WTC11 (cell line): ENCODE data around the gene BCOR. TPM values are rescaled to one million over a fixed set of nuclear protein-coding genes. Genes with fewer than 3 reads are reported as not detected.

ENCODE experiments used
- ATAC-seq: fragments of 200-7000 bp; cut with Tn5 transposase; 2 replicates; pipeline ENCODE4 v1.10.0; 2021; ENCODE audit warnings: mild to moderate bottlenecking, moderate library complexity
- CTCF ChIA-PET: fragments of 300-600 bp; sonication (Branson Sonifier 250); formaldehyde crosslinking; loops from one replicate; lab custom pipeline; 2021; ENCODE audit warnings: antibody characterized with exemption; lab: Charles Lee
- POLR2A ChIA-PET: fragments of 350-600 bp; sonication (Branson Sonifier 250); formaldehyde crosslinking; loops from one replicate; lab custom pipeline; 2021; ENCODE audit warnings: antibody characterized with exemption; lab: Charles Lee
- DNase-seq: peaks from one replicate; pipeline ENCODE4 v3.0.0; 2021; ENCODE audit warnings: low spot score
- H3K27ac Mint-ChIP-seq: 2 replicates; pipeline ENCODE4 v1.8.0; 2021; ENCODE audit warnings: mixed read lengths
- H3K27me3 Mint-ChIP-seq: 2 replicates; pipeline ENCODE4 v1.8.0; 2021; ENCODE audit warnings: low read depth, mild to moderate bottlenecking, moderate library complexity, mixed read lengths
- H3K36me3 Mint-ChIP-seq: 2 replicates; pipeline ENCODE4 v1.8.0; 2021; ENCODE audit warnings: mixed read lengths
- H3K4me1 Mint-ChIP-seq: 2 replicates; pipeline ENCODE4 v1.8.0; 2022; ENCODE audit warnings: mixed read lengths
- H3K4me3 Mint-ChIP-seq: 2 replicates; pipeline ENCODE4 v1.8.0; 2021; ENCODE audit warnings: mild to moderate bottlenecking, moderate library complexity, mixed read lengths
- H3K9me3 Mint-ChIP-seq: 2 replicates; pipeline ENCODE4 v1.8.0; 2021; ENCODE audit warnings: mixed read lengths
- AFF4 ChIP-seq: sonication (generic); formaldehyde crosslinking; IDR thresholded peaks from 2 replicates; pipeline ENCODE4 v1.8.1; 2023; ENCODE audit warnings: mild to moderate bottlenecking, missing genetic modification reagents, borderline replicate concordance
- ATF2 ChIP-seq: sonication (generic); formaldehyde crosslinking; IDR thresholded peaks from 2 replicates; pipeline ENCODE4 v1.8.1; 2022; ENCODE audit warnings: low read depth, missing genetic modification reagents, borderline replicate concordance
- CBFB ChIP-seq: sonication (generic); formaldehyde crosslinking; IDR thresholded peaks from 2 replicates; pipeline ENCODE4 v1.8.1; 2022; ENCODE audit warnings: mild to moderate bottlenecking, low read depth, missing genetic modification reagents
- CREB1 ChIP-seq: sonication (generic); formaldehyde crosslinking; IDR thresholded peaks from 2 replicates; pipeline ENCODE4 v1.8.0; 2023; ENCODE audit warnings: mild to moderate bottlenecking, missing genetic modification reagents
- ESRRA ChIP-seq: sonication (generic); formaldehyde crosslinking; IDR thresholded peaks from 2 replicates; pipeline ENCODE4 v1.8.1; 2022; ENCODE audit warnings: mild to moderate bottlenecking, missing genetic modification reagents, borderline replicate concordance
- MLX ChIP-seq: sonication (generic); formaldehyde crosslinking; IDR thresholded peaks from 2 replicates; pipeline ENCODE4 v1.8.1; 2023; ENCODE audit warnings: mild to moderate bottlenecking, missing genetic modification reagents, moderate library complexity
- NR1H2 ChIP-seq: sonication (generic); formaldehyde crosslinking; IDR thresholded peaks from 2 replicates; pipeline ENCODE4 v1.9.0; 2021; ENCODE audit warnings: mild to moderate bottlenecking, moderate library complexity, missing genetic modification reagents
- TCF7 ChIP-seq: sonication (generic); formaldehyde crosslinking; IDR thresholded peaks from 2 replicates; pipeline ENCODE4 v1.8.0; 2022; ENCODE audit warnings: mild to moderate bottlenecking, low read depth, missing genetic modification reagents, moderate library complexity
- TEAD1 ChIP-seq: sonication (generic); formaldehyde crosslinking; IDR thresholded peaks from 2 replicates; pipeline ENCODE4 v1.8.0; 2022; ENCODE audit warnings: mild to moderate bottlenecking, missing genetic modification reagents
- ZBTB43 ChIP-seq: sonication (generic); formaldehyde crosslinking; IDR thresholded peaks from 2 replicates; pipeline ENCODE4 v1.8.1; 2023; ENCODE audit warnings: mild to moderate bottlenecking, missing genetic modification reagents
- ZNF219 ChIP-seq: sonication (generic); formaldehyde crosslinking; IDR thresholded peaks from 2 replicates; pipeline ENCODE4 v1.8.0; 2023; ENCODE audit warnings: missing genetic modification reagents, mild to moderate bottlenecking, borderline replicate concordance
- total RNA-seq: library from RNA; stranded (reverse); gene quantifications from 3 replicates; pipeline ENCODE4 v1.2.3, GENCODE V29; 2021
- TF ChIP-seq, protein P1 (sequence below): sonication (generic); formaldehyde crosslinking; IDR thresholded peaks from 2 replicates; pipeline ENCODE4 v1.8.1; 2022; ENCODE audit warnings: low read depth, mild to moderate bottlenecking, moderate library complexity, missing genetic modification reagents, borderline replicate concordance
- TF ChIP-seq, protein P2 (sequence below): fragments of 250-450 bp; sonication (Bioruptor Pico); conservative IDR thresholded peaks from 2 replicates; pipeline ENCODE4 v1.9.0; 2021; ENCODE audit warnings: mild to moderate bottlenecking

The BCOR gene
- total RNA-seq, 1 experiment from 2014 or later = 44.5 TPM

DNA sequence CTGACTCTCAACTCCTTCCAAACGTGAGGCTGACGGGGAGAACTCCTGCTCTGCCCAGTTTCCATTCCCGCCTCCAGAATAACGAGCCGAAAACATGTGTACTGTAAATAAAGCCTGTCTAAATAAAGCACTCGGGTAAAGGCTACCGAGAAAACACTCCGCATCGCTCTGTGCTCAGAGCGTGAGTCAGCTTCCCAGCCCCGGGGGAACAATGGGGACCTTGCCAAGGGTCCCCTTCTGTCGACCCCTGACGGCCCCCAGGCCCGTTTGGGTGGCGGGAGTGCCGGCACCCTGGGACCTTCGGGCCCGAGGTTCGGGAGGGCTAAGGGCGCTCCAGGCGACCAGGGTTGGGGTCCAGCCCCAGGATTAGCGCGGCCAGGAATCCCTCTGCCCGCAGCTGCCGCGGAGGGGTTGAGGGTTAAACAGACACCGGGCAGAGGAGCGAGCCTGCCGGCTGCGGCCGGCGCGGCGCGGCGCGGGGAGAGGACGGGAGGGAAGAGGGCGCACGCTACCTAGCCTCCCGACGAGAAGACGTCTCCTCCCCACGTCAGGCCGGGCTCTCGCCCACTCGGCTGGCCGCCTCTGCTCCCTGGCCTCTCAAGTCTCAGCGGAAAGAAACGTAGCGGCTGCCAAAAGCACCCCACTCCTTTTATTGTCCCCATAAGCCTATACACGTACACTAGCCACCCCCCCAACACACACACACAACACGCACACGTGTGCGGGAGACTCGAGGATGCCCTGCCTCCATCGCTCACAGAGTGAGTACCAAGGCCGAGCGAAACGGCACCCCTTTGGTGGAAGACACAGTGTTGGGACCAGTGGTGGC lies 85.5 kb downstream of the BCOR start:
- DNase-seq (no peak), ATAC-seq (no peak)
- CTCF ChIA-PET = interaction anchor here (1.2 to 2.4 kb wide), 2 partner anchors 45 to 282 kb away, joined by 6 to 8 read pairs; no protein-coding TSS in a partner anchor
- Mint-ChIP-seq H3K27me3 (peaks cover 68% of the 10 kb centered on the region), H3K9me3 (no peaks in the 10 kb centered on the region), H3K27ac (no peak overlapping the region), H3K4me3 (peak overlapping the region; percentile 66), H3K4me1 (peaks cover 38% of the 10 kb centered on the region), H3K36me3 (no peaks in the 10 kb centered on the region)
- TF ChIP-seq TCF7 = no peak
- TF ChIP-seq, protein P1, sequence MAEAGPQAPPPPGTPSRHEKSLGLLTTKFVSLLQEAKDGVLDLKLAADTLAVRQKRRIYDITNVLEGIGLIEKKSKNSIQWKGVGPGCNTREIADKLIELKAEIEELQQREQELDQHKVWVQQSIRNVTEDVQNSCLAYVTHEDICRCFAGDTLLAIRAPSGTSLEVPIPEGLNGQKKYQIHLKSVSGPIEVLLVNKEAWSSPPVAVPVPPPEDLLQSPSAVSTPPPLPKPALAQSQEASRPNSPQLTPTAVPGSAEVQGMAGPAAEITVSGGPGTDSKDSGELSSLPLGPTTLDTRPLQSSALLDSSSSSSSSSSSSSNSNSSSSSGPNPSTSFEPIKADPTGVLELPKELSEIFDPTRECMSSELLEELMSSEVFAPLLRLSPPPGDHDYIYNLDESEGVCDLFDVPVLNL (CRISPR knock-in tag) = no peak
- TF ChIP-seq CREB1 (CRISPR knock-in tag) = no peak
- TF ChIP-seq ZNF219 (CRISPR knock-in tag) = no peak
- TF ChIP-seq AFF4 (CRISPR knock-in tag) = no peak
- no peak for TF ChIP-seq ZBTB43
- no peak for TF ChIP-seq ATF2 (CRISPR knock-in tag)
- no peak for TF ChIP-seq CBFB (CRISPR knock-in tag)
- TF ChIP-seq ESRRA (CRISPR knock-in tag) = no peak
- TF ChIP-seq TEAD1 (CRISPR knock-in tag) = no peak
- TF ChIP-seq NR1H2 (CRISPR knock-in tag) = no peak
- no peak for TF ChIP-seq MLX (CRISPR knock-in tag)
- TF ChIP-seq, protein P2, sequence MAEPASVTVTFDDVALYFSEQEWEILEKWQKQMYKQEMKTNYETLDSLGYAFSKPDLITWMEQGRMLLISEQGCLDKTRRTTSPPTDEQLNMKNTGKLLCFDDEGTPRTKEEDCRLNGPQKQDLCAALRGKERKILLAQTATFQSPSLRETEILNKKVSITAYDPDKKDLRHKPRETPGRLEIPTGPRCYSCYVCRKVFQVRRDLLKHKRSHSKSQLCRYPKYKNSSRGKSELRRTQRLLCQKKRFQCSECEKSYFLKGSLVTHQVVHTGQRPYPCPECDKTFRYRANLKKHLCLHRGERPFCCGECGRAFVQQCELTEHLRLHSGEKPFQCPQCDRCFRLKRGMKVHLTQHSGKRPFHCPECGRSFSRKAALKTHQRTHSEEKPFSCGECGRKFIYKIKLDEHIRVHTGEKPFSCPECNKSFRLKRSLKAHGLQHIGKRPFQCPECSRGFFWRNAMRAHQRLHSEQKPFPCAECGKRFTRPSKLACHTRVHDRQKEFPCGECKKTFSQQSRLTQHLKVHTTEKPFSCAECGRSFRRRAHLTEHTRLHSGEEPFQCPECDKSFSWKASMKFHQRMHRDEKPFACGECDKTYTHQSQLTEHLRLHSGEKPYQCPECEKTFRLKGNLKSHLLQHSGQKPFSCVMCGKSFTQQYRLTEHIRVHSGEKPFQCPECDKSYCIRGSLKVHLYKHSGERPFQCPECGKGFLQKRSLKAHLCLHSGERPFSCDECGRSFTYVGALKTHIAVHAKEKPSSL = no peak
- POLR2A ChIA-PET = interaction anchor here (0.8 to 1.1 kb wide), 2 partner anchors 70 to 195 kb away, joined by 3 read pairs; no protein-coding TSS in a partner anchor
